Gastrocnemius medialis (tissue), 4 donors: ENCODE measurements around the gene VRK2.

Experiments
- POLR2A ChIP-seq, 2 donors: fragments of 450-650 bp; IDR thresholded peaks; one replicate each; pipeline ENCODE4 v1.6.1; 2017; ENCODE audit warnings: antibody characterized with exemption in 2 of 2, mild to moderate bottlenecking in 2 of 2, moderate library complexity in 2 of 2
- TF ChIP-seq, protein P1 (sequence below), 5 experiments: fragments of 450-650 bp in 3 of 5; fragments of 200-600 bp in 2 of 5; sonication (generic) in 2 of 5; IDR thresholded peaks in 4 of 5; conservative IDR thresholded peaks in 1 of 5; 1 replicate in 4 of 5; 2 replicates in 1 of 5; pipeline ENCODE4 v1.5.1; 2016 to 2019; ENCODE audit warnings: antibody characterized with exemption in 5 of 5, mild to moderate bottlenecking in 3 of 5, moderate library complexity in 3 of 5

GRCh38 chr2:58047961-58048360 lies 1.4 kb downstream of the VRK2 start:
- TF ChIP-seq, protein P1, sequence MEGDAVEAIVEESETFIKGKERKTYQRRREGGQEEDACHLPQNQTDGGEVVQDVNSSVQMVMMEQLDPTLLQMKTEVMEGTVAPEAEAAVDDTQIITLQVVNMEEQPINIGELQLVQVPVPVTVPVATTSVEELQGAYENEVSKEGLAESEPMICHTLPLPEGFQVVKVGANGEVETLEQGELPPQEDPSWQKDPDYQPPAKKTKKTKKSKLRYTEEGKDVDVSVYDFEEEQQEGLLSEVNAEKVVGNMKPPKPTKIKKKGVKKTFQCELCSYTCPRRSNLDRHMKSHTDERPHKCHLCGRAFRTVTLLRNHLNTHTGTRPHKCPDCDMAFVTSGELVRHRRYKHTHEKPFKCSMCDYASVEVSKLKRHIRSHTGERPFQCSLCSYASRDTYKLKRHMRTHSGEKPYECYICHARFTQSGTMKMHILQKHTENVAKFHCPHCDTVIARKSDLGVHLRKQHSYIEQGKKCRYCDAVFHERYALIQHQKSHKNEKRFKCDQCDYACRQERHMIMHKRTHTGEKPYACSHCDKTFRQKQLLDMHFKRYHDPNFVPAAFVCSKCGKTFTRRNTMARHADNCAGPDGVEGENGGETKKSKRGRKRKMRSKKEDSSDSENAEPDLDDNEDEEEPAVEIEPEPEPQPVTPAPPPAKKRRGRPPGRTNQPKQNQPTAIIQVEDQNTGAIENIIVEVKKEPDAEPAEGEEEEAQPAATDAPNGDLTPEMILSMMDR (IDR thresholded peaks at IDR 0.05 in 4 of 5, conservative IDR thresholded peaks at IDR 0.05 in 1 of 5), result no peak
- no peak for TF ChIP-seq POLR2A (IDR thresholded peaks at IDR 0.05)
